Measurements from ENCODE around the gene TEX52. TPM values are rescaled to one million over a fixed set of nuclear protein-coding genes. Genes with fewer than 3 reads are reported as not detected.

Gene TEX52
- total RNA-seq, 6 donors from 2014 or later: not detected

GRCh38 chr12:2891240-2892053 lies 34.6 kb upstream of the TEX52 start:
- Histone ChIP-seq H3K4me1 (peaks cover 7 to 21% (median 10%) of the 10 kb centered on the region in 4 donors), H3K36me3 (peaks cover 0 to 6% (median 0%) of the 10 kb centered on the region in 4 donors), H3K9me3 (no peaks in the 10 kb centered on the region), H3K27ac (peak overlapping the region; percentile 92 to 93 (median 92)), H3K27me3 (no peaks in the 10 kb centered on the region), H3K4me3 (peak overlapping the region; percentile 66 to 94 (median 88))
- DNase-seq: peak in 1 of 2 donors; percentile 64
- 29 to 38% methylated on average over 29 of the region's 42 CpGs for WGBS, 2 donors
- TF ChIP-seq, protein P1, sequence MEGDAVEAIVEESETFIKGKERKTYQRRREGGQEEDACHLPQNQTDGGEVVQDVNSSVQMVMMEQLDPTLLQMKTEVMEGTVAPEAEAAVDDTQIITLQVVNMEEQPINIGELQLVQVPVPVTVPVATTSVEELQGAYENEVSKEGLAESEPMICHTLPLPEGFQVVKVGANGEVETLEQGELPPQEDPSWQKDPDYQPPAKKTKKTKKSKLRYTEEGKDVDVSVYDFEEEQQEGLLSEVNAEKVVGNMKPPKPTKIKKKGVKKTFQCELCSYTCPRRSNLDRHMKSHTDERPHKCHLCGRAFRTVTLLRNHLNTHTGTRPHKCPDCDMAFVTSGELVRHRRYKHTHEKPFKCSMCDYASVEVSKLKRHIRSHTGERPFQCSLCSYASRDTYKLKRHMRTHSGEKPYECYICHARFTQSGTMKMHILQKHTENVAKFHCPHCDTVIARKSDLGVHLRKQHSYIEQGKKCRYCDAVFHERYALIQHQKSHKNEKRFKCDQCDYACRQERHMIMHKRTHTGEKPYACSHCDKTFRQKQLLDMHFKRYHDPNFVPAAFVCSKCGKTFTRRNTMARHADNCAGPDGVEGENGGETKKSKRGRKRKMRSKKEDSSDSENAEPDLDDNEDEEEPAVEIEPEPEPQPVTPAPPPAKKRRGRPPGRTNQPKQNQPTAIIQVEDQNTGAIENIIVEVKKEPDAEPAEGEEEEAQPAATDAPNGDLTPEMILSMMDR (IDR thresholded peaks at IDR 0.05): no peak
- TF ChIP-seq POLR2AphosphoS5 (IDR thresholded peaks at IDR 0.05): no peak
- TF ChIP-seq EP300 (IDR thresholded peaks at IDR 0.05): no peak
- no peak for TF ChIP-seq POLR2A (IDR thresholded peaks at IDR 0.05)
- ATAC-seq (ENCODE audit: low FRiP score in 2 of 2): peak; percentile 68 to 75

DNA sequence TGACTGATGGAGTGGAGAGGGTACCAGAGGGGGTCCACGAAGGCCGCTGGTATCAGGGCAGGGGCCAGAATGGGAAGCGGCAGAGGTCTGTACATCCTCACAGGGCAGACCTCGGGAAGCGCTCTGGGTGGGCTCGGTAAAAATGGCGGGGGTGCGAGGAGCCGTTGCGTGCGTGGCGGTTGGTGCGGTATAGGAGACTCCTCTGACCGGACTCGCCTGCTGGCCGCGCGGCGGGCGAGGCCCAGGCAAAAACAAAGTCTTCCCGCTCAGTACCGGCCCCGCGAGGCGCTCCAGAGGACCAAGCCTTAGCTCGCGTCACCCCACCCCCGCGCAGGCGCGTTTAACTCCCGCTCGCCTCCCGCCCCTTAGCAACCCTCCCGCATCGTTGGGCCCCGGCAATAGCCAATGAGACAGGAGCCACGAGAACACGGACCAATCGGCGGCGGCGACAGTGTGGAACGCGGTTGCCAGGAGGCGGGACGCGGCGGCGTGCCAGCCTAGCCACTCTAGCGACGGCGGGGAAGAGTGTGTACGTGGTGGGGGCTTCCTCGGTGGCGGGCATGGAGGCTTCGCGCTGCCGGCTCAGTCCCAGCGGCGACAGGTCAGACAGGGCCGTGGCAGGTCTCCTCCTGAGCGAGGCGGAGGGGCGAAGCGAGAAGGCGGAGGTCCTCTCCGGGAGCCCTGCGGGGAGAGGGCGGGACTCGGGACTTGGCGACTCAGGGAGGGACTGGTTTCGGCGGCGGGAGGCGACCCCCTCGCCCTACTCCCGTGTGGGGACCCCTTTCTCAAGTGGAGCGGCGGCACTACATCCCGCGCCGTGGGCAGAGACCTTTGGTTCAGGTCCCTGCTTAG lies 33.8 kb upstream of the TEX52 start, which contains the start of gene TULP3:
Gene TULP3 (plus strand): TSS at position 504 of the 852 bp plus-strand sequence. CDS start 57 bp downstream, at position 561.
- TF ChIP-seq POLR2AphosphoS5 (IDR thresholded peaks at IDR 0.05) (peak; percentile 93 to 95), POLR2A (IDR thresholded peaks at IDR 0.05) (peak in 3 of 4 donors; percentile 43 to 87 (median 67)), EP300 (IDR thresholded peaks at IDR 0.05) (no peak)
- TF ChIP-seq, protein P1 (IDR thresholded peaks at IDR 0.05): peak in 2 of 6 experiments; percentile 15
- Histone ChIP-seq H3K4me3 (peak within 1 kb of the TSS; percentile 66 to 94 (median 88)), H3K4me1 (peaks cover 7 to 21% (median 10%) of the 10 kb centered on the region in 4 donors), H3K36me3 (peaks cover 0 to 6% (median 0%) of the 10 kb centered on the region in 4 donors), H3K9me3 (no peaks in the 10 kb centered on the region), H3K27me3 (no peaks in the 10 kb centered on the region), H3K27ac (peak within 1 kb of the TSS; percentile 92 to 93 (median 92))
- DNase-seq (peak; percentile 98 to 99), ATAC-seq (ENCODE audit: low FRiP score in 2 of 2) (peak; percentile 99)
- 0% methylated on average over 19 to 45 of the region's 83 CpGs for WGBS, 2 donors

DNA sequence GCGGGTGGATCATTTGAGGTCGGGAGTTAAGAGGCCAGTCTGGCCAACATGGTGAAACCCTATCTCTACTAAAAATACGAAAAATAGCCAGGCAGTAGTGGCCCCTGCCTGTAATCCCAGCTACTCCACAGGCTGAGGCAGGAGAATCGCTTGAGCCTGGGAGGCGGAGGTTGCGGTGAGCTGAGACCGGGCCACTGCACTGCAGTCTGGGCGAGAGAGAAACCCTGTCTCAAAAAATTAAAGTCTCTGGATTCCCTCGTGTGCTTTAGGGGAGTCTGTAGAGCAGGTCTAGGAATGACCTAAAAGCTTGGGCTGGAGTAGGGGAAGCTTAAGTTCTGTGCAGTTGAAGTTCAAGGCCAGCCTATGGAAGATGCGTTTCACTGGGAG lies 33.2 kb upstream of the TEX52 start:
- Histone ChIP-seq H3K27me3 (no peaks in the 10 kb centered on the region), H3K9me3 (no peaks in the 10 kb centered on the region), H3K36me3 (peaks cover 0 to 6% (median 0%) of the 10 kb centered on the region in 4 donors), H3K27ac (peak overlapping the region; percentile 74 to 93 (median 92)), H3K4me3 (peak overlapping the region in 3 of 4 donors; percentile 87 to 94 (median 90)), H3K4me1 (peaks cover 7 to 21% (median 10%) of the 10 kb centered on the region in 4 donors)
- no peak for ATAC-seq (ENCODE audit: low FRiP score in 2 of 2)
- DNase-seq: no peak
- 68 to 79% methylated on average over 10 of the region's 10 CpGs for WGBS, 2 donors
- TF ChIP-seq, protein P1 (IDR thresholded peaks at IDR 0.05): no peak
- TF ChIP-seq EP300 (IDR thresholded peaks at IDR 0.05) (no peak), POLR2A (IDR thresholded peaks at IDR 0.05) (no peak), POLR2AphosphoS5 (IDR thresholded peaks at IDR 0.05) (no peak)

DNA sequence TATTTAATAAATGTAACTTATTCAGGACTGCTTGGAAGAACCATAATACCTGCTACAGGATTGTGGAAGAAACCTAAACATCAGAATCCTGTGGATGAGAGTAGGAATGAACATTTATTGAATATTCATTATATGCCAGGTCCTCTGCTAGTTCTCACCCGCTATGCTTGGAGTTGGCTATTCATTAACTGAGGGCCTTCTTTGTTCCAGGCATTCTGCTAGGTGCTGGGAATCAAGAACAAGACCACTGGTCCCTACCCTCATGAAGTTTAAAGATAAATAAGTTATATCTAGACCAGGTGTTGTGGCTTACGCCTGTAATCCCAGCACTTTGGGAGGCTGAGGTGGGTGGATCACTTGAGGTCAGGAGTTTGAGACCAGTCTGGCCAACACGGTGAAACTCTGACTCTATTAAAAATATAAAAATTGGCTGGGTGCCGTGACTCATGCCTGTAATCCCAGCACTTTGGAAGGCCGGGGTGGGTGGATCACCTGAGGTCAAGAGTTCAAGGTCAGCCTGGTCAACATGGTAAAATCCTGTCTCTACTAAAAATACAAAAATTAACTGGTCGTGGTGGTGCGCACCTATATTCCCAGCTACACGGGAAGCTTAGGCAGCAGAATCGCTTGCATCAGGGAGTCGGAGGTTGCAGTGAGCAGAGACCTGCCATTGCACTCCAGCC lies 30.1 kb upstream of the TEX52 start:
- WGBS, 2 donors: 90 to 95% methylated on average over 10 of the region's 10 CpGs

More for the DNA sequence above, 30.1 kb upstream of the TEX52 start:
- ATAC-seq (ENCODE audit: low FRiP score in 2 of 2): no peak
- H3K4me3 ChIP-seq: no peak overlapping the region
- no peaks in the 10 kb centered on the region for H3K27me3 ChIP-seq
- TF ChIP-seq POLR2A (IDR thresholded peaks at IDR 0.05): no peak
- no peak for TF ChIP-seq EP300 (IDR thresholded peaks at IDR 0.05)
- TF ChIP-seq POLR2AphosphoS5 (IDR thresholded peaks at IDR 0.05): no peak
- TF ChIP-seq, protein P1 (IDR thresholded peaks at IDR 0.05): no peak
- H3K36me3 ChIP-seq: peaks cover 0 to 6% (median 0%) of the 10 kb centered on the region in 4 donors
- no peak overlapping the region for H3K27ac ChIP-seq
- no peaks in the 10 kb centered on the region for H3K9me3 ChIP-seq
- no peak for DNase-seq
- peaks cover 5 to 13% (median 8%) of the 10 kb centered on the region in 4 donors for H3K4me1 ChIP-seq
